NCI-H82 treated with DMSO at 0.1 percent for 48 hours (cell line): ENCODE data around the gene MED13L.
A peak's percentile ranks its signal among the peaks of the same experiment; 100 is the strongest.
"Not testable (repeated sequence)": the region's sequence is repeated elsewhere in the genome, so short reads cannot be mapped to it uniquely, and the experiment has no call there.

ENCODE experiments used
- DNase-seq: peaks from one replicate; lab custom pipeline; 2025; ENCODE audit not compliant: unreplicated experiment; lab: John Stamatoyannopoulos, UW

MED13L gene

GRCh38 chr12:116249938-116250337 is 27.6 kb downstream of the MED13L start:
- no peak for DNase-seq

DNA sequence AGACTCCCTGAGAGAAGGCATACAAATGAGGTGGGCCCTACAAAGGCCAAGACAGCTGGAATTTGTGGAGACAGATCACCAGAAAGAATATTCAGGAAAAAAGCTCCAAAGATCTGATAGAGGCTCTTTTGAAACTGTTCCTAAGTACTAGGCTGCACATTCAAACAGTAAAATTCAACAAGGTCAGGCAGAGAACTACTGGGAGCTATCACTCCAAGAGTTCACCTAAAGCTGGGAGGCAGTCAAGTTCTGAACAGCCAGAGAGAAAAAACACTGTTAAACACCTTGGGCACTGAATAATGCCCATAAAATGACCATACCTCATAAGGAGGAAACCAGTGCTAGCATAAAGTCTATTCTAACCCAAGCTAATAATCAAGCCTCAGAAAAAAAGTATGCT is 28.6 kb downstream of the MED13L start:
- no peak for DNase-seq

DNA sequence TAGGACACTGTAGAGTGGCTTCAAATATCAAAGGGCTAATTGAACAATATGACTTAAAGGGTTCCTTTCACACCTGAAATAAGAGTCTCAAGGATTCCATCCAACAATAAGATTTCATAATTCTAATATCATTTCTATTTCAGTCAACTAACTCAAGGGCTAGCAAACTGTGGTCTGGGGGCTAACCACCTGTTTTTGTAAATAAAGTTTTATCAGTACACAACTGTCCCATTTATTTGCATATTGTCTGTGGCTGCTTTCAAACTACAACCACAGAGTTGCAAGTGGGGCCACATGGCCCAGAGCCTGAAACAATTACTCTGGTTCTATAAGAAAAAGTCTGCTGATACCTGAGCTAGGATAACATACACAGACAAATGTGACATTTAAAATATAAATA is 29.1 kb downstream of the MED13L start:
- no peak for DNase-seq

GRCh38 chr12:116247377-116247776 is 30.1 kb downstream of the MED13L start:
- no peak for DNase-seq

GRCh38 chr12:116246490-116247179 is 30.9 kb downstream of the MED13L start:
- DNase-seq, result no peak

DNA sequence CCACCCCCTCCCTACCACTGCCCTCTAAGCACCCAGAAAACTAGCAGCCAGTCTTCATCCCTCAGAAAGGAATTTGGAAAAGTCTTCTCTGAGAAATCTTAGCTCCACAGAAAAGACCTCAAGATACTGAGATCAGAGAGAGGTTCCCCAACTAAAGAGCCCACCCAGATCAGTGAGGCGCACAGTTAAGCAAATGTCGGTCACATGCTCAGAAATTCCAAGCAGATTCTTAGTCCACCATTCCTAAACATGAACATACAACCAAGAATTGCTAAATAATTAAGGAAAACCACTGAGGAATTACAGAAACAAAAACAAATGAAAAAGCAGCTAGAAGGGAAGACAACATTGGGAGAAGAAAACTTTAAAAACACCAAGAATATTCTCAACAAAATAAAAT is 32.3 kb downstream of the MED13L start:
- no peak for DNase-seq

DNA sequence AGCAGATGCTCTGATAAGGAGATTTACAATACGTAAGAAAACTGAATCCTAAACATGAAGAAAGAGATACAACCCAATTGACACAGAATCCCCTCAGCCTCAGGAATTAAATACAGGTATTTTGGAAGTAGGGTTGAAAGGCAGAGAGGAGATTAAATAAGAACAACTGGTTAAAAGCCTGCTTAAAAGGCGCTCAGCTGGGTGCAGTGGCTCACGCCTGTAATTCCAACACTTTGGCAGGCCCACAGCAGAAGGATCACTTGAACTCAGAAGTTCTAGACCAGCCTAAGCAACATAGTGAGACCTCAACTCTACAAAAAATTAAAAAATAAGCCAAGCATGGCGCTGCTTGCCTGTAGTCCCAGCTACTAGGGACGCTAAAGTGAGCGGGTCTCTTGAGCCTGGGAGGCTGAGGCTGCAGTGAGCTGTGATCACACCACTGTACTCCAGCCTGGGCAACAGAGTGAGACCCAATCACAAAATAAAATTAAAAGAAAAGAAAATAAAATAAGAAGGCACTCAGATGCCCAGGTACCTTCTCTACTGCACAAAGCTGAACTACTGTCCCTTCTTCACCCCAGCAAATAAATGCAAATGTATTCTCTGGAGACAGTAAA is 32.9 kb downstream of the MED13L start:
- peak; percentile 28 for DNase-seq

DNA sequence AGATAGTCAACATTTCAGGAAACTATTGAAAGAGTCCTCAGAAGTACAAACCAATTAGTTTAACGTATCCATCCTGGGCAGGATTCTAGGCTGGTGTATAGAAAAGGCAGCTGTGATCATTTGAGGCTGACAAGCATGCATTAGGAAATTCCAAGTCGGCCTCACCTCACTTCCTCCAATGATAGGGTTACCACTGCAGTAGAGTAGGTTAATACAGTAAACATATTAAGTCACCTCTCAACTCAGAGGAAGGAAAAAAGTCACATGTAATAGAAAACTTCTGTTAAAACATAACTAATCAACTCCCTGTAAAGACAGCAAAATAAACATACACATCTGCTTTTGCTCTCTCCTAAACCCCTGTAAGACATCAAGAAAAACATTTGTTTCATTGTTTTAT is 33.5 kb downstream of the MED13L start:
- no peak for DNase-seq

GRCh38 chr12:116242740-116243139 is 34.8 kb downstream of the MED13L start:
- DNase-seq, result no peak

DNA sequence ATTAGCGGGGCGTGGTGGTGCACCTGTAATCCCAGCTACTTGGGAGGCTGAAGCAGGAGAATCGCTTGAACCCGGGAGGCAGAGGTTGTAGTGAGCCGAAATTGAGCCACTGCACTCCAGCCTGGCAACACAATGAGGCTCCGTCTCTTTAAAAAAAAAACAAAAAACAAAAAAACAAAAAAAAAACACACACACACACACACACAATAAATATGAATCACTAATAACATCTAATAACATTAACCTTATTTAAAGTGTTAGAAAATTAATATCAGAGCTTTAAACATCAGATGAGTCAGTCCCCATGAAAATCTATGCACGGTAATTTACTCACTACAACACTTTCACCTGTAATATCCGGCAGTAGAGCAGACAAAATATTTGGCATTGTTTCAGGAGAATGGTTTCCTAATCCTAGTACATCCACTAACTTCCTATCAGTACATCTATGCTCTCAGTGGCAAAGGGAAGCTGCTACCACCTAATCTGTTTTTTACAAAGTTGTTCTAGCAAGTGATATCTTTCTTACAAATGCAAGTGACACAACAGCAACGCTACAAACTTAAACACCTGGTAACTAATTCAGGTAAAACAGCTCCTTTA is 36.2 kb downstream of the MED13L start:
- DNase-seq, result no peak

DNA sequence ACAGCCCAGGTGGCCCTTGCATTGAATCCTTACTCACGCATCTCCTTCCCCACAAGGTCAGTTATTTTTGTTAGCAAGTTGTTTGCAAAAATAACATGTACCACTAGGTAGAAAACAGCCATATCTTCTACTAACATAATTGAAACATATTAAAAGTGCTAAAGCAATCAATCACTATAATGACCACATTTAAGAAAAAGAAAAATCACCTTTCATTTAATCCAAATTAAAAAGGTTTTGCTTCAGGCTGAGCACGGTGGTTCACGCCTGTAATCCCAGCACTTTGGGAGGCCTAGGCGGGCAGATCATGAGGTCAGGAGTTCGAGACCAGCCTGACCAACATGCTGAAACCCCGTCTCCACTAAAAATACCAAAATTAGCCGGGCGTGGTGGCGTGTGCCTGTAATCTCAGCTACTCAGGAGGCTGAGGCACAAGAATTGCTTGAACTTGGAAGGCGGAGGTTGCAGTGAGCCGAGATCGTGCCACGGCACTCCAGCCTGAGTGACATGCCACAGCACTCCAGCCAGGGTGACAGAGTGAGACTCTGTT is 38.8 kb downstream of the MED13L start:
- not testable (repeated sequence) for DNase-seq

GRCh38 chr12:116238149-116238548 is 39.3 kb downstream of the MED13L start:
- DNase-seq, result no peak

DNA sequence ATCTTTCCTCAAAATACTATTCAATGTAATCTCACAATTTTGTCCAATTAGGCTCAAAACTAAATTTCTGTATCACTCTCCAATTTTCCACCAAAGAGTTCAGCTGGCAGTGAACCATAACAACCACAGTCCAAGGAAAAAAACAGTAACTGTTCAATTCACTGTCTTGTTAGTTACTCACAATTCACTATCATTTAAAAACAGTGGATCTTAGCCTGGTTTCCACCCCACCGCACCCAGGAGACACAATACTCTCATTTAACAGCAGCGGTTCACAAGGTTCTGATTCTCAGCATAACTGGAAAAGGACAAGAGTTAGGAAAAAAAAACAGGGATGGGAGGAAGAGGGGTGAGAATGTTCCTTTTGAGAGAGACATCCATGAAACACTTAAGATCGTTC is 40.5 kb downstream of the MED13L start:
- DNase-seq, result no peak

DNA sequence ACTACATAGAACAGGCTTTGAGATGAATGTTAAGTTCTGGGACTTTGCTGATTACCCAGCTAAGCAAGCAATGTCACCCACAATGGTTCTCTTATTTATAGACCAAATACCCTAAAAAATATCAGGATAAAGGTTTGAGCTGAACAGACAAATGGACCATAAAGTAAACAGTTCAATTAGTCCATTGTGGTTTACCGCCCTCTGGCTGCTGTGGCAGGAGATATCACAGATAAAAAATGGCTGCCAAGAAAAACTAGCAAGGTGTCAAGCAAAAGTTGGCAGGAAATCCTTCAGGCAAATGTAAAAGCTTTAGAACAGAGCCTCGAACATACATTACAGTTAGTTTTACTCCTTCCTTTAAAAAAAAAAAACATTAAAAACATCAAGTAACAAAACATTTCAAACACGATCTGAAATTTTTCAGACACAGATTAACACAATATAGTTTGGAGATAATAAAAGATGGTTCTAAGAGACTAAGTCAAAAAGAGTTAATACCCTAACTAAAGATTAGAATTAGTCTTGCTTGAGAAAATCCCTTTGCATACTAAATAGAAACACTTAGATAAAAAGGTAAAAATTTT is 41.3 kb downstream of the MED13L start:
- DNase-seq, result peak; percentile 48

DNA sequence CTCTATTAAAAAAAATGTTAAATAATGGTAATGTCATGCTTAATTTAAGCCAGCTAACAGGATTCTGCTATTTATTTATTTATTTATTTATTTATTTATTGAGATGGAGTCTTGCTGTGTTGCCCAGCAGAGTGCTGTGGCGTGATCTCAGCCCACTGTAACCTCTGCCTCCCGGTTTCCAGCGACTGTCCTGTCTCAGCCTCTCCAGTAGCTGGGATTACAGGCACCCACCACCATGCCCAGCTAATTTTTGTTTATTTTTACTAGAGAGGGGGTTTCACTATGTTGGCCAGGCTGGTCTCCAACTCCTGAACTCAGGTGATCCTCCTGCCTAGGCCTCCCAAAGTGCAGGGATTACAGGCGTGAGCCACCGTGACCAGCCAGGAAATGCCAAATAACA is 43.3 kb downstream of the MED13L start:
- DNase-seq, result not testable (repeated sequence)

- no peak for DNase-seq
Observed at GRCh38 chr12:116233669-116234068, 43.8 kb downstream of the MED13L start.

DNA sequence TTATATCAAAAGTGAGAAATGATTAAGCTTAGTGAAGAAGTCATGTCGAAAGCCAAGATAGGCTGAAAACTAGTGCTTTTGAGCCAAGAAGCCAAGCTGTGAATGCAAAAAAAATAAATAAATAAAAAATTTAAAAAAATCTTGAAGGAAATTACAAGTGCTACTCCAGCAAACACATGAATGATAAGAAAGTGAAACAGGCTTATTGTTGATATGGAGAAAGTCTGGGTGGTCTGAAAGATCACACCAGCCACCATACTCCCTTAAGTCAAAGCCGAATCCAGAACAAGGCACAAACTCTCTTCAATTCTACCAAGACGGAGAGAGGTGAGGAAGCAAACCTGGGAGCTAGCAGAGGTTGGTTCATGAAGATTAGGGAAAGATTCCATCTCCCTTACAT is 49.7 kb downstream of the MED13L start:
- DNase-seq, result no peak

DNA sequence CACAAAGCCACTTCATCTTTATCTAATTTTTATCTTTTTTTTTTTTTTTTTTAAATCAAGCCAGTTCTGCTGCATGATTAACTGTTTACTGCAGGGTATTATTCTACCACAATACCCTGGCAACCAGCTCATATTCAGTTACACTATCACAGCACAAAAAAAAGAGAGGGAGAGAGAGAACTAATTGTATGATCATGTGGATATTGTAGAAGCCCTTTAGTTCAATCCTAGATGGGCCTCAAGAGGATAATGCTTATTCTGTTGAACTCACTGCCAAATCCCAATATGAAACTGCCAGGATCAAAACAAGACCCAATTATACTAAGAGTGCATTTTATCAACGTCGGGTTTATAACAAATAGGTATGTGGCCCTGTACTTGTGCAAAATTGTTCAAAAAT is 51.5 kb downstream of the MED13L start:
- no peak for DNase-seq

- DNase-seq, result no peak
Observed at GRCh38 chr12:116222358-116222757, 55.1 kb downstream of the MED13L start.

DNA sequence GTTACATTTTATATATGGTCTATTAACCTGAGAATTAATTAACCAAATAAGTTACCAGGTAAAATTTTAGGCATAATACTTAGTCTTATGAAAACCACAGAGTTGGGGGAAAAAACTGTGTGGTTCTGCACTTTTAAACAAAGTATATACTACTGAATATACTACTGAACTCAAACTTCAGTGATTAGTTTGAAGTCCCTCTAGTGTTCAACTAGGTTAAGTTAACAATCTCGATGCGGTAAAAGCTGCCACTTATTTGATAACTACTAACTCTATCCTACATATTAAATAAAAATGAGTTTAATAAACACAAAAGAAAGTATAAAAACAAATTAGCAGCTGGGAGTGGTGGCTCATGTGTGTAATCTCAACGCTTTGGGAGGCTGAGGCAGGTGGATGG is 56.7 kb downstream of the MED13L start:
- no peak for DNase-seq

- no peak for DNase-seq
Observed at GRCh38 chr12:116217045-116217735, 60.3 kb downstream of the MED13L start.
